ENCODE results near the gene WBP2.

Gene WBP2

GRCh38 chr17:75826561-75827307, 28.4 kb downstream of the WBP2 start:
- no peak for DNase-seq

- no peak for DNase-seq
These were observed 29.3 kb downstream of the WBP2 start for GRCh38 chr17:75825748-75826370.

- no peak for DNase-seq
These were observed 30.0 kb downstream of the WBP2 start for GRCh38 chr17:75825149-75825552.

GRCh38 chr17:75824666-75825065, 30.5 kb downstream of the WBP2 start:
- no peak for DNase-seq

GRCh38 chr17:75824050-75824552, 31.0 kb downstream of the WBP2 start:
- no peak for DNase-seq

GRCh38 chr17:75823257-75824041, 31.7 kb downstream of the WBP2 start:
- no peak for DNase-seq

GRCh38 chr17:75822800-75823166, 32.4 kb downstream of the WBP2 start:
- DNase-seq: no peak

- peak; percentile 45 for DNase-seq
These were observed 32.9 kb downstream of the WBP2 start for GRCh38 chr17:75822119-75822799.

- no peak for DNase-seq
These were observed 33.6 kb downstream of the WBP2 start for GRCh38 chr17:75821552-75821951.

GRCh38 chr17:75820094-75821080, 34.7 kb downstream of the WBP2 start:
- no peak for DNase-seq

GRCh38 chr17:75819678-75820077, 35.5 kb downstream of the WBP2 start:
- no peak for DNase-seq

- no peak for DNase-seq
These were observed 36.0 kb downstream of the WBP2 start for GRCh38 chr17:75819116-75819515.

- DNase-seq: no peak
These were observed 36.7 kb downstream of the WBP2 start for GRCh38 chr17:75818326-75818885.

GRCh38 chr17:75817571-75817970, 37.6 kb downstream of the WBP2 start:
- no peak for DNase-seq

GRCh38 chr17:75816693-75817092, 38.4 kb downstream of the WBP2 start:
- no peak for DNase-seq

- DNase-seq: no peak
These were observed 39.7 kb downstream of the WBP2 start for GRCh38 chr17:75815399-75815798.

GRCh38 chr17:75814900-75815373, 40.2 kb downstream of the WBP2 start:
- no peak for DNase-seq

GRCh38 chr17:75814021-75814395, 41.1 kb downstream of the WBP2 start:
- DNase-seq: no peak

GRCh38 chr17:75813081-75814020, 41.8 kb downstream of the WBP2 start:
- DNase-seq: no peak

All from CD4-positive, alpha-beta T cell treated with Interleukin-21 for 1 hour (primary cell).